GM12878 (cell line): ENCODE results near the gene LHFPL3. TPM values are rescaled to one million over a fixed set of nuclear protein-coding genes. Genes with fewer than 3 reads are reported as not detected.

ENCODE experiments used
- BCL11A ChIP-seq: IDR thresholded peaks from 2 replicates; pipeline ENCODE4 v1.6.1; 2011; ENCODE audit warnings: low read depth, low read length
- BHLHE40 ChIP-seq, 2 experiments: fragments of 450-650 bp in 1 of 2; IDR thresholded peaks; 2 replicates each; pipeline ENCODE4 v1.6.1; 2011 to 2017; ENCODE audit warnings: low read depth in 2 of 2, borderline replicate concordance in 1 of 2, improper control_type of control experiment in 1 of 2, low read length in 1 of 2, mild to moderate bottlenecking in 1 of 2
- CBX5 ChIP-seq: sonication (generic); IDR thresholded peaks from 2 replicates; pipeline ENCODE4 v1.6.1; 2016; ENCODE audit warnings: low read depth, moderate library complexity, mild to moderate bottlenecking, inconsistent platforms
- CREM ChIP-seq: IDR thresholded peaks from 2 replicates; pipeline ENCODE4 v1.6.1; 2014; ENCODE audit warnings: antibody characterized with exemption, low read depth
- CUX1 ChIP-seq: IDR thresholded peaks from 2 replicates; pipeline ENCODE4 v1.6.1; 2012; ENCODE audit warnings: improper control_type of control experiment, low read depth, low read length; ENCODE audit not compliant: insufficient replicate concordance
- EP300 ChIP-seq, 2 experiments: fragments of 150-350 bp in 1 of 2; IDR thresholded peaks; 2 replicates each; pipeline ENCODE4 v1.6.1; 2011 to 2012; ENCODE audit warnings: low read depth in 2 of 2, low read length in 2 of 2, borderline replicate concordance in 1 of 2, improper control_type of control experiment in 1 of 2, inconsistent platforms in 1 of 2; ENCODE audit not compliant: control insufficient read depth in 1 of 2
- IKZF2 ChIP-seq, 2 experiments: fragments of 450-650 bp; IDR thresholded peaks; 2 replicates each; pipeline ENCODE4 v1.6.1; 2017; ENCODE audit warnings: mild to moderate bottlenecking in 2 of 2, moderate library complexity in 2 of 2
- IRF4 ChIP-seq: IDR thresholded peaks from 2 replicates; pipeline ENCODE4 v1.6.1; 2011; ENCODE audit warnings: low read depth, low read length
- LARP7 ChIP-seq: fragments of 450-650 bp; IDR thresholded peaks from 2 replicates; pipeline ENCODE4 v1.6.1; 2017; ENCODE audit warnings: mild to moderate bottlenecking
- MEF2A ChIP-seq: IDR thresholded peaks from 2 replicates; pipeline ENCODE4 v1.6.1; 2011; ENCODE audit warnings: low read depth, mild to moderate bottlenecking, low read length, moderate library complexity; ENCODE audit not compliant: insufficient read depth
- MEF2B ChIP-seq: fragments of 450-650 bp; IDR thresholded peaks from 2 replicates; pipeline ENCODE4 v1.6.1; 2018; ENCODE audit warnings: mild to moderate bottlenecking, moderate library complexity; ENCODE audit not compliant: partially characterized antibody, poor library complexity, severe bottlenecking
- MTA3 ChIP-seq: IDR thresholded peaks from 2 replicates; pipeline ENCODE4 v1.6.1; 2012; ENCODE audit warnings: low read length, inconsistent platforms, borderline replicate concordance
- NFIC ChIP-seq: IDR thresholded peaks from 2 replicates; pipeline ENCODE4 v1.6.1; 2012; ENCODE audit warnings: low read depth, mild to moderate bottlenecking, inconsistent platforms, low read length, moderate library complexity
- PAX5 ChIP-seq: IDR thresholded peaks from 2 replicates; pipeline ENCODE4 v1.6.1; 2011; ENCODE audit warnings: low read depth, low read length, borderline replicate concordance
- RUNX3 ChIP-seq: IDR thresholded peaks from 2 replicates; pipeline ENCODE4 v1.6.1; 2012; ENCODE audit warnings: low read length, inconsistent platforms
- SIX5 ChIP-seq: IDR thresholded peaks from 2 replicates; pipeline ENCODE4 v1.6.1; 2011; ENCODE audit warnings: mild to moderate bottlenecking, low read depth, low read length, moderate library complexity; ENCODE audit not compliant: severe bottlenecking
- TCF12 ChIP-seq: IDR thresholded peaks from 2 replicates; pipeline ENCODE4 v1.6.1; 2011; ENCODE audit warnings: low read depth, mild to moderate bottlenecking, low read length
- TCF3 ChIP-seq: IDR thresholded peaks from 2 replicates; pipeline ENCODE4 v1.6.1; 2012; ENCODE audit warnings: low read depth, mild to moderate bottlenecking, low read length, borderline replicate concordance; ENCODE audit not compliant: insufficient read depth
- ZNF217 ChIP-seq: fragments of 450-650 bp; IDR thresholded peaks from 2 replicates; pipeline ENCODE4 v1.6.1; 2017; ENCODE audit warnings: antibody characterized with exemption, mild to moderate bottlenecking
- polyA plus RNA-seq, 11 experiments: library from polyadenylated mRNA; depleted of rRNA in 4 of 11; unstranded in 6 of 11; stranded (reverse) in 5 of 11; fragments of >200 nt; fragmentation: Nextera tagmentation in 4 of 11; fragmentation: Illumina TruSeq in 1 of 11; extraction: Ambion mirVana in 4 of 11; extraction: Trizol in 1 of 11; gene quantifications; 1 replicate in 1 of 11; 2 replicates in 10 of 11; pipeline versions ENCODE4 v1.2.1 to v1.2.3, GENCODE V29; 2011 to 2016; ENCODE audit warnings: inconsistent platforms in 2 of 11, missing spikeins in 2 of 11, low read depth in 1 of 11
- total RNA-seq, 4 experiments: library from RNA; depleted of rRNA in 3 of 4; stranded (reverse); fragments of >200 nt in 3 of 4; fragmentation: Illumina TruSeq in 1 of 4; extraction: Trizol in 1 of 4; gene quantifications; 2 replicates each; pipeline versions ENCODE4 v1.2.1 to v1.2.3, GENCODE V29; 2013 to 2021
- TF ChIP-seq, protein P1 (sequence below): fragments of 450-650 bp; IDR thresholded peaks from 2 replicates; pipeline ENCODE4 v1.6.1; 2016; ENCODE audit warnings: mild to moderate bottlenecking
- TF ChIP-seq, protein P2 (sequence below): fragments of 450-650 bp; IDR thresholded peaks from 2 replicates; pipeline ENCODE4 v1.6.1; 2017; ENCODE audit warnings: mild to moderate bottlenecking

The LHFPL3 gene
- total and polyA plus RNA-seq, 10 of the 15 experiments (the other 5 are each of a cell fraction or from before 2014, with no cell fraction given), result 0.09 TPM; not detected in 9

- TF ChIP-seq CREM, result peak; percentile 19; the same call in 1 of the 2 replicates
- TF ChIP-seq, protein P1, sequence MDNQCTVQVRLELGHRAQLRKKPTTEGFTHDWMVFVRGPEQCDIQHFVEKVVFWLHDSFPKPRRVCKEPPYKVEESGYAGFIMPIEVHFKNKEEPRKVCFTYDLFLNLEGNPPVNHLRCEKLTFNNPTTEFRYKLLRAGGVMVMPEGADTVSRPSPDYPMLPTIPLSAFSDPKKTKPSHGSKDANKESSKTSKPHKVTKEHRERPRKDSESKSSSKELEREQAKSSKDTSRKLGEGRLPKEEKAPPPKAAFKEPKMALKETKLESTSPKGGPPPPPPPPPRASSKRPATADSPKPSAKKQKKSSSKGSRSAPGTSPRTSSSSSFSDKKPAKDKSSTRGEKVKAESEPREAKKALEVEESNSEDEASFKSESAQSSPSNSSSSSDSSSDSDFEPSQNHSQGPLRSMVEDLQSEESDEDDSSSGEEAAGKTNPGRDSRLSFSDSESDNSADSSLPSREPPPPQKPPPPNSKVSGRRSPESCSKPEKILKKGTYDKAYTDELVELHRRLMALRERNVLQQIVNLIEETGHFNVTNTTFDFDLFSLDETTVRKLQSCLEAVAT, result peak; percentile 26; the same call in 1 of the 2 replicates
- peak; percentile 61; the same call in 1 of the 2 replicates for TF ChIP-seq PAX5
- peak; percentile 19; the same call in 1 of the 2 replicates for TF ChIP-seq MTA3
- TF ChIP-seq MEF2B, result peak; percentile 19
- peak; percentile 81 for TF ChIP-seq TCF12
- peak; percentile 56; the same call in 1 of the 2 replicates for TF ChIP-seq MEF2A
- peak; percentile 58 to 60; a peak in 1 of 4 replicates for TF ChIP-seq EP300 (IDR thresholded peaks at IDR 0.05; ENCODE audit: borderline replicate concordance in 1 of 2, control insufficient read depth in 1 of 2, low read depth in 2 of 2, low read length in 2 of 2)
- peak; percentile 79; the same call in 1 of the 2 replicates for TF ChIP-seq ZNF217
- TF ChIP-seq NFIC, result peak; percentile 80; the same call in 1 of the 2 replicates
- peak; percentile 52; the same call in 1 of the 2 replicates for TF ChIP-seq CBX5
- TF ChIP-seq CUX1, result peak; percentile 15
- TF ChIP-seq RUNX3, result peak; percentile 79
- TF ChIP-seq, protein P2, sequence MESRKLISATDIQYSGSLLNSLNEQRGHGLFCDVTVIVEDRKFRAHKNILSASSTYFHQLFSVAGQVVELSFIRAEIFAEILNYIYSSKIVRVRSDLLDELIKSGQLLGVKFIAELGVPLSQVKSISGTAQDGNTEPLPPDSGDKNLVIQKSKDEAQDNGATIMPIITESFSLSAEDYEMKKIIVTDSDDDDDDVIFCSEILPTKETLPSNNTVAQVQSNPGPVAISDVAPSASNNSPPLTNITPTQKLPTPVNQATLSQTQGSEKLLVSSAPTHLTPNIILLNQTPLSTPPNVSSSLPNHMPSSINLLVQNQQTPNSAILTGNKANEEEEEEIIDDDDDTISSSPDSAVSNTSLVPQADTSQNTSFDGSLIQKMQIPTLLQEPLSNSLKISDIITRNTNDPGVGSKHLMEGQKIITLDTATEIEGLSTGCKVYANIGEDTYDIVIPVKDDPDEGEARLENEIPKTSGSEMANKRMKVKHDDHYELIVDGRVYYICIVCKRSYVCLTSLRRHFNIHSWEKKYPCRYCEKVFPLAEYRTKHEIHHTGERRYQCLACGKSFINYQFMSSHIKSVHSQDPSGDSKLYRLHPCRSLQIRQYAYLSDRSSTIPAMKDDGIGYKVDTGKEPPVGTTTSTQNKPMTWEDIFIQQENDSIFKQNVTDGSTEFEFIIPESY, result no peak
- no peak for TF ChIP-seq LARP7
- TF ChIP-seq IKZF2 (IDR thresholded peaks at IDR 0.05), result peak; percentile 76 to 84
- no peak for TF ChIP-seq SIX5
- peak; percentile 52; the same call in 1 of the 2 replicates for TF ChIP-seq IRF4
- peak; percentile 38 to 49; a peak in 1 of 4 replicates for TF ChIP-seq BHLHE40 (IDR thresholded peaks at IDR 0.05; ENCODE audit: borderline replicate concordance in 1 of 2, low read depth in 2 of 2, low read length in 1 of 2)
- 0 out of 2 replicates have a peak, but pooled peaks have one; percentile 37 for TF ChIP-seq BCL11A
- 0 out of 2 replicates have a peak, but pooled peaks have one; percentile 75 for TF ChIP-seq TCF3
These were observed 567.3 kb downstream of the LHFPL3 start (continued) for GRCh38 chr7:104895522-104896236.
